Neuronal stem cell (in vitro differentiated cells): ENCODE data around the gene GTF3C1.

Experiments used
- DNase-seq: peaks from one replicate; pipeline ENCODE4 v3.0.0-alpha.2; 2013; ENCODE audit warnings: low spot score
- H2AFZ ChIP-seq: one replicate; pipeline ENCODE4 v1.6.1; 2013; ENCODE audit warnings: mild to moderate bottlenecking, low read length, inconsistent platforms
- H2AK5ac ChIP-seq: 2 replicates; pipeline ENCODE4 v1.6.1; 2013; ENCODE audit warnings: low read depth, mild to moderate bottlenecking, inconsistent platforms, low read length, moderate library complexity, mixed read lengths
- H2BK120ac ChIP-seq: 2 replicates; pipeline ENCODE4 v1.6.1; 2013; ENCODE audit warnings: low read depth, mild to moderate bottlenecking, inconsistent platforms, low read length, moderate library complexity, mixed read lengths
- H2BK12ac ChIP-seq: one replicate; pipeline ENCODE4 v1.6.1; 2013; ENCODE audit warnings: low read length, inconsistent platforms
- H2BK15ac ChIP-seq: 2 replicates; pipeline ENCODE4 v1.6.1; 2013; ENCODE audit warnings: mild to moderate bottlenecking, low read length, inconsistent platforms, mixed read lengths
- H2BK5ac ChIP-seq: one replicate; pipeline ENCODE4 v1.6.1; 2013; ENCODE audit warnings: inconsistent platforms, mild to moderate bottlenecking, low read length, moderate library complexity
- H3K14ac ChIP-seq: one replicate; pipeline ENCODE4 v1.6.1; 2013; ENCODE audit warnings: low read length, inconsistent platforms
- H3K18ac ChIP-seq: 2 replicates; pipeline ENCODE4 v1.6.1; 2013; ENCODE audit warnings: low read length, inconsistent platforms
- H3K23ac ChIP-seq: 2 replicates; pipeline ENCODE4 v1.6.1; 2013; ENCODE audit warnings: low read depth, mild to moderate bottlenecking, mixed read lengths, low read length, inconsistent platforms; ENCODE audit not compliant: poor library complexity
- H3K27ac ChIP-seq: replicated peaks from 3 replicates; pipeline ENCODE4 v1.5.1; 2013; ENCODE audit warnings: low read length, inconsistent platforms
- H3K27me3 ChIP-seq, 3 experiments: 2 replicates each; pipeline ENCODE4 v1.6.1; 2013; ENCODE audit warnings: low read length in 3 of 3, mild to moderate bottlenecking in 2 of 3, inconsistent platforms in 1 of 3, low read depth in 1 of 3, mixed read lengths in 1 of 3, moderate library complexity in 1 of 3; ENCODE audit not compliant: control insufficient read depth in 3 of 3, insufficient read depth in 3 of 3
- H3K36me3 ChIP-seq, 2 donors: replicated peaks in 1 of 2; 2 replicates each; pipeline ENCODE4 v1.6.1; 2013; ENCODE audit warnings: low read length in 2 of 2; ENCODE audit not compliant: control insufficient read depth in 2 of 2, insufficient read depth in 2 of 2
- H3K4ac ChIP-seq: 2 replicates; pipeline ENCODE4 v1.6.1; 2013; ENCODE audit warnings: inconsistent platforms, mild to moderate bottlenecking, low read length, moderate library complexity
- H3K4me1 ChIP-seq, 2 donors: 1 replicate in 1 of 2; 2 replicates in 1 of 2; pipeline ENCODE4 v1.6.1; 2013; ENCODE audit warnings: low read length in 2 of 2, low read depth in 1 of 2; ENCODE audit not compliant: control insufficient read depth in 2 of 2, insufficient read depth in 1 of 2
- H3K4me2 ChIP-seq: one replicate; pipeline ENCODE4 v1.6.1; 2013; ENCODE audit warnings: mild to moderate bottlenecking, low read length, inconsistent platforms; ENCODE audit not compliant: insufficient read depth, poor library complexity, severe bottlenecking
- H3K4me3 ChIP-seq, 2 donors: 2 replicates each; pipeline ENCODE4 v1.5.1; 2013; ENCODE audit warnings: low read length in 2 of 2, mild to moderate bottlenecking in 2 of 2, inconsistent platforms in 1 of 2, moderate library complexity in 1 of 2
- H3K79me1 ChIP-seq: one replicate; pipeline ENCODE4 v1.6.1; 2013; ENCODE audit warnings: low read depth, mild to moderate bottlenecking, inconsistent platforms, low read length, moderate library complexity
- H3K9ac ChIP-seq: one replicate; pipeline ENCODE4 v1.6.1; 2013; ENCODE audit warnings: mild to moderate bottlenecking, low read depth, low read length, inconsistent platforms; ENCODE audit not compliant: poor library complexity
- H3K9me3 ChIP-seq, 2 donors: replicated peaks in 1 of 2; 2 replicates each; pipeline versions ENCODE3 to v1.6.1; 2013; ENCODE audit warnings: low read length in 2 of 2, mild to moderate bottlenecking in 2 of 2, inconsistent platforms in 1 of 2, low read depth in 1 of 2, mixed read lengths in 1 of 2, moderate library complexity in 1 of 2; ENCODE audit not compliant: control insufficient read depth in 2 of 2, insufficient read depth in 1 of 2
- H4K8ac ChIP-seq: one replicate; pipeline ENCODE4 v1.6.1; 2013; ENCODE audit warnings: low read depth, mild to moderate bottlenecking, inconsistent platforms, low read length, moderate library complexity
- H4K91ac ChIP-seq: one replicate; pipeline ENCODE4 v1.6.1; 2013; ENCODE audit warnings: low read length, low read depth, mild to moderate bottlenecking, inconsistent platforms; ENCODE audit not compliant: poor library complexity
- WGBS, 2 donors: extraction: QIAGEN DNeasy Blood & Tissue Kit; methylation state at CpG; one replicate each; pipeline ENCODE4 v1.1.7; 2013; ENCODE audit warnings: missing lambda C conversion rate in 2 of 2, mixed read lengths in 1 of 2; ENCODE audit not compliant: insufficient read length in 2 of 2, insufficient replicate concordance in 1 of 2; ENCODE audit errors: extremely low coverage in 2 of 2; 5-methylcytosine and 5-hydroxymethylcytosine counted together

The GTF3C1 gene

DNA sequence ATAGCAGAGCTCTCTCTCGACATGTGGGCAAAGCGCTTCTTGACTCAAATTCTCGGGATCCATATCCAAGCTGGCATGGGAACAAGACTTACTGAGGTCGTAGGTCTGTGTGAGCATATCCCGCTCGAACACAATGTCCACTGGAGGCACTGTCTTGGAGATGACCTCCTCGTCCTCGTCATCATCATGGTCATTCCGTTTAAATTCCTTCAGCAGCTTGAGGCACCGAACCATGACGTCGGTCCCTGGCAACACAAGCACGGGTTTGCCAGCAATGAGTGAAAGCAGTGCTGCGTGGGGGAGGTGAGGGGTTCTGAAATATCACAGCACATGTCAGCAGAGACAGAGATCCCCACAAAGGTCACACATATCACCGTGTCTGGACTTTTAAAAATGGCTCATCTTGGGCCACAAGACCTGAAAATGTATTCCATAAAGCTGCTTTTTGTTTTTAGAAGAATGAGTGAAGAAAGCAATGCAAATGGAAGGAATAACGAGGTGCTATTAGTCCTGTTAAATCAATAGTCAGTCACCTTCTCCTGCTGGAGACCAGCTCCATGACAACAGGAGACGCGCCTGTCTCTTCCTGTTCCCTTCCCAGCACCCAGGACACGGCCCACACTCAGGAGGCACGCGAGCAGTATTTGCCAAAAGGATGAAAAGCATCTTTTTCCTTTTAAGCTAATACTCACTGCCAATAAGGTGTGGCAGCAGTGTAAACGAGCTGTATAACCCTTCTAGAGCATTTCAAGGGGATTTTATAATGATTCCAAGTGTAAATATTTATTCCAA, 37.9 kb downstream of the GTF3C1 start:
- Histone ChIP-seq H2BK15ac (no peak overlapping the region), H3K18ac (no peak overlapping the region), H3K27me3 (no peaks in the 10 kb centered on the region), H3K36me3 (peaks cover 35 to 88% of the 10 kb centered on the region in 2 donors), H2BK120ac (no peak overlapping the region), H3K9ac (peak overlapping the region; percentile 15), H3K23ac (no peak overlapping the region), H3K14ac (no peak overlapping the region), H2AK5ac (no peak overlapping the region), H2AFZ (no peak overlapping the region), H3K9me3 (peaks cover 0 to 8% of the 10 kb centered on the region in 2 donors), H3K4me3 (no peak overlapping the region), H4K8ac (no peak overlapping the region), H4K91ac (no peak overlapping the region), H3K79me1 (no peaks in the 10 kb centered on the region), H3K27ac (no peak overlapping the region), H2BK5ac (no peak overlapping the region), H2BK12ac (no peak overlapping the region), H3K4me2 (no peak overlapping the region), H3K4me1 (peaks cover 0 to 2% of the 10 kb centered on the region in 2 donors), H3K4ac (no peak overlapping the region)
- no CpG with 5 or more reads among the region's 22 CpGs for WGBS, 2 donors
- DNase-seq = no peak

DNA sequence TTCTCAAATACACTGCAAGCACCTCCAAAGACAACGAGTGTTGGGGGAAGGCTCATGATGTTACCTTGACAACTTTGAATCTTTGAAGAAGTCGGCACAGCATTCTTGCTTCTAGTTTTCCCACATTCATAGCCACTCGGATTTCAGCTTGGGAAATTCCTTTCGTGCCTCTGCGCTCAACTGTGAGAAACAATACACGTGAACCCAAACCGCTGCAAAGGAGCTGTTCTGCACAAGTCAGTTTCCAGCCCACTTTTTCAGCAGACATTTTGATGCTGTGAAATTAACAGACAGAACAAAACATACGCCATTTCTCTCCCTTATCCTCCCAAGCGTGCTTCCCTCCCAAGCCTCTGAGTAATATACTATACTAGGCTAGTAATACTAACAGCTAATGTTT, 41.2 kb downstream of the GTF3C1 start:
- H2BK5ac ChIP-seq = no peak overlapping the region
- no peak overlapping the region for H2BK120ac ChIP-seq
- no peak overlapping the region for H3K27ac ChIP-seq
- no peak overlapping the region for H3K14ac ChIP-seq
- no CpG with 5 or more reads among the region's 9 CpGs for WGBS, 2 donors
- no peak overlapping the region for H3K4me2 ChIP-seq
- H4K8ac ChIP-seq = no peak overlapping the region
- no peak for DNase-seq
- H3K36me3 ChIP-seq = peaks cover 54 to 95% of the 10 kb centered on the region in 2 donors
- no peak overlapping the region for H2AK5ac ChIP-seq
- H3K23ac ChIP-seq = no peak overlapping the region
- no peak overlapping the region for H3K18ac ChIP-seq
- no peaks in the 10 kb centered on the region for H3K79me1 ChIP-seq
- peaks cover 0 to 2% of the 10 kb centered on the region in 2 donors for H3K4me1 ChIP-seq
- no peak overlapping the region for H3K4me3 ChIP-seq
- no peak overlapping the region for H4K91ac ChIP-seq
- peaks cover 0 to 5% of the 10 kb centered on the region in 2 donors for H3K9me3 ChIP-seq
- no peak overlapping the region for H2BK12ac ChIP-seq
- no peak overlapping the region for H3K4ac ChIP-seq
- no peak overlapping the region for H2BK15ac ChIP-seq
- no peak overlapping the region for H2AFZ ChIP-seq
- H3K27me3 ChIP-seq = no peaks in the 10 kb centered on the region
- no peak overlapping the region for H3K9ac ChIP-seq

GRCh38 chr16:27506771-27507170, 42.9 kb downstream of the GTF3C1 start:
- H3K23ac ChIP-seq = no peak overlapping the region
- H3K4me3 ChIP-seq = no peak overlapping the region
- H3K27ac ChIP-seq = no peak overlapping the region
- H3K18ac ChIP-seq = no peak overlapping the region
- H3K14ac ChIP-seq = no peak overlapping the region
- no peaks in the 10 kb centered on the region for H3K79me1 ChIP-seq
- DNase-seq = no peak
- no peak overlapping the region for H4K91ac ChIP-seq
- peaks cover 63 to 95% of the 10 kb centered on the region in 2 donors for H3K36me3 ChIP-seq
- H2BK15ac ChIP-seq = no peak overlapping the region
- no peaks in the 10 kb centered on the region for H3K27me3 ChIP-seq
- H2AK5ac ChIP-seq = no peak overlapping the region
- no peak overlapping the region for H2BK12ac ChIP-seq
- no peak overlapping the region for H2AFZ ChIP-seq
- H2BK5ac ChIP-seq = no peak overlapping the region
- H3K9me3 ChIP-seq = no peaks in the 10 kb centered on the region
- no peak overlapping the region for H2BK120ac ChIP-seq
- H3K9ac ChIP-seq = no peak overlapping the region
- H4K8ac ChIP-seq = no peak overlapping the region
- H3K4ac ChIP-seq = no peak overlapping the region
- WGBS, 2 donors = no CpG with 5 or more reads among the region's 17 CpGs
- no peak overlapping the region for H3K4me2 ChIP-seq
- no peaks in the 10 kb centered on the region for H3K4me1 ChIP-seq

DNA sequence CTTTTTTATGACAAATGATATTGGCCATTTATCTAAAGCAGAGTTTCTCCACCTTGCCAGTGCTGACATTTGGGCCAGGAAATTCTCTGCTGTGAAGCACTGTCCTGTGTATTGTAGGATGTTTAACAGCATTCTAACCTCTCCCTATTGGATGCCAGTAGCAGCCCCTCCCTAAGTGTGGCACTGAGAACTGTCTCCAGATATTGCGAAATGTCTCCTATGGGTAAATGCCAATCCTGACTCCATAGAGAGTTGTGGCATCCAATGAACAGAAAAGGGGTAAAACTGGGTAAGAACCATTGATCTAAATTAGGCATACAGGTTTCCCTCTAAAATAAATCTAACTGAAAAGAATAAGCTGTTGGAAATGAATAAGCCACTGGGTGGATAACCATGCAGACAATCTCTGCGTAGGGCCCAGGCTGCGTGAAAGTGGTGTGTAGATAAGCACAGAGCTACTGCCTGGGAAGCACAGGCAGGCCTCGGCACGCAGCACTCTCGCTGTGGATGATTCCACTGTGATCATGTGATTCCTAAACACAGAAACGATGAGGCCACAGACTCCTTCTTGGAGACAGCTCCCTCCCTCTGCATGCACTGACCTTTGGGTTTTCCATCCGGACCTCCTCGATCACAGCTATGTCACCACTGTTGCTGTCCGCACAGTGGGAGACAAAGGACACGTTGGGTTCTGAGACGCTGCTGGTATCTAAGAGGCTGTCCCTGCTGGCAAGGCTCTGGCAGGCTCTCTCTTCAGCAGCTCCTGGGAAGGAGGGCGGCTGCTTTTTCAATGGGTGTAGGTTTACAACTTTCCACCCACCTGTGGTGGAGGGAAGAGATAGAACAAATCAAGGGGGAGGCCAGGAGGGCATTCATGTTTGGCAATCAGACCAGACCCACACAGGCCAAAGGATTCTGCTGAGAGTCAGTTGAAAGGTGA, 44.1 kb downstream of the GTF3C1 start:
- no peak overlapping the region for H3K23ac ChIP-seq
- no peak overlapping the region for H3K18ac ChIP-seq
- no peak overlapping the region for H3K27ac ChIP-seq
- no peak overlapping the region for H4K8ac ChIP-seq
- no peak overlapping the region for H2BK120ac ChIP-seq
- no CpG with 5 or more reads among the region's 13 CpGs for WGBS, 2 donors
- H3K79me1 ChIP-seq = no peaks in the 10 kb centered on the region
- H2AFZ ChIP-seq = no peak overlapping the region
- H3K9ac ChIP-seq = no peak overlapping the region
- no peaks in the 10 kb centered on the region for H3K9me3 ChIP-seq
- H3K36me3 ChIP-seq = peaks cover 65 to 95% of the 10 kb centered on the region in 2 donors
- DNase-seq = no peak
- no peak overlapping the region for H3K4me3 ChIP-seq
- no peak overlapping the region for H2BK12ac ChIP-seq
- no peaks in the 10 kb centered on the region for H3K4me1 ChIP-seq
- H3K27me3 ChIP-seq = no peaks in the 10 kb centered on the region
- no peak overlapping the region for H3K4ac ChIP-seq
- no peak overlapping the region for H2AK5ac ChIP-seq
- H4K91ac ChIP-seq = no peak overlapping the region
- no peak overlapping the region for H3K14ac ChIP-seq
- no peak overlapping the region for H2BK5ac ChIP-seq
- H3K4me2 ChIP-seq = no peak overlapping the region
- no peak overlapping the region for H2BK15ac ChIP-seq
